Measurements from ENCODE around the gene RLF. TPM values are rescaled to one million over a fixed set of nuclear protein-coding genes. Genes with fewer than 3 reads are reported as not detected.
"Not testable (repeated sequence)": the region's sequence is repeated elsewhere in the genome, so short reads cannot be mapped to it uniquely, and the experiment has no call there.

RLF gene
- total RNA-seq, 6 experiments from 2014 or later = 7.2 to 10.2 (median 8.8) TPM

DNA sequence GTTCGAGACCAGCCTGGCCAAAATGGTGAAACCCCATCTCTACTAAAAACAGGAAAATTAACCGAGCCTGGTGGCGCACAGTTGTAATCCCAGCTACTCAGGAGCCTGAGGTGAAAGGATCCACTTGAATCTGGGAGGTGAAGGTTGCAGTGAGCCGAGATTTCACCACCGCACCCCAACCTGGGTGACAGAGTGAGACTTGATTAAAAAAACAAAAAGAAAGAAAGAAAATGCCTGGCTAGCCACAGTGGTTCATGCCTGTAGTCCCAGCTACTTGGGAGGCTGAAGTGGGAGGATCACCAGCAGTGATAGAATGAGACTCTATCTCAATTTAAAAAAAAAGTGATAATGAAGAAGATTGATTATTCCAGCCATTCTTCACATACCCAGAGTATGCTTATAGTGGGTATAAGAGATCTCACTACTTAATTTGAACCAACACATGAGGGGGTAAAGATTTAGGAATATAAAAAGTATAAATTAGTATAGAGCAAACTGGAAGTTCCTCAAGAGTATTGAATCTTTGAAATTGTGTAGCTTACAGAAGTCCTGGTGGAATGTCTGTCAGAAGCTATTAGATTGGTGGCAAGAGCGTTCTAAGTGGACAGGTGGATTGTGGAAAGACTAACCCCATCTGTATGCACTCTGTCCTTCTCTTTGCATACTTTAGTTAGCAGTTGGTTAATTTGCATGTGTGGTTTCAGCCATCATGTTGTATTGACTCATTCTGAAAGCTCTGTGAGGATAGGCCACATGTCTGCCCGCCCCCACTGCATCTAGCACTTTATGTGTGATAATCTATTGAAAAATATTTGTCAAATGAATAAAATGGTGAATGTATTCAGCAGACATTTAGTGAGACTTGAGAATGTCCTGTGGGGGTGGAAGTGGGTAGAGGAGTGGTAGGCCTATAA, 25.0 kb downstream of the RLF start:
- TF ChIP-seq, protein P1, sequence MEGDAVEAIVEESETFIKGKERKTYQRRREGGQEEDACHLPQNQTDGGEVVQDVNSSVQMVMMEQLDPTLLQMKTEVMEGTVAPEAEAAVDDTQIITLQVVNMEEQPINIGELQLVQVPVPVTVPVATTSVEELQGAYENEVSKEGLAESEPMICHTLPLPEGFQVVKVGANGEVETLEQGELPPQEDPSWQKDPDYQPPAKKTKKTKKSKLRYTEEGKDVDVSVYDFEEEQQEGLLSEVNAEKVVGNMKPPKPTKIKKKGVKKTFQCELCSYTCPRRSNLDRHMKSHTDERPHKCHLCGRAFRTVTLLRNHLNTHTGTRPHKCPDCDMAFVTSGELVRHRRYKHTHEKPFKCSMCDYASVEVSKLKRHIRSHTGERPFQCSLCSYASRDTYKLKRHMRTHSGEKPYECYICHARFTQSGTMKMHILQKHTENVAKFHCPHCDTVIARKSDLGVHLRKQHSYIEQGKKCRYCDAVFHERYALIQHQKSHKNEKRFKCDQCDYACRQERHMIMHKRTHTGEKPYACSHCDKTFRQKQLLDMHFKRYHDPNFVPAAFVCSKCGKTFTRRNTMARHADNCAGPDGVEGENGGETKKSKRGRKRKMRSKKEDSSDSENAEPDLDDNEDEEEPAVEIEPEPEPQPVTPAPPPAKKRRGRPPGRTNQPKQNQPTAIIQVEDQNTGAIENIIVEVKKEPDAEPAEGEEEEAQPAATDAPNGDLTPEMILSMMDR (IDR thresholded peaks at IDR 0.05) = no peak
- Mint-ChIP-seq H3K4me3 (no peak overlapping the region), H3K4me1 (ENCODE audit: low read depth) (peaks cover 50% of the 10 kb centered on the region), H3K27me3 (ENCODE audit: insufficient read depth) (no peaks in the 10 kb centered on the region), H3K9me3 (no peaks in the 10 kb centered on the region), H3K36me3 (ENCODE audit: low read depth) (no peaks in the 10 kb centered on the region; the same call in 1 of the 2 replicates), H3K27ac (peak overlapping the region; percentile 17)
- peak; percentile 42 for DNase-seq

DNA sequence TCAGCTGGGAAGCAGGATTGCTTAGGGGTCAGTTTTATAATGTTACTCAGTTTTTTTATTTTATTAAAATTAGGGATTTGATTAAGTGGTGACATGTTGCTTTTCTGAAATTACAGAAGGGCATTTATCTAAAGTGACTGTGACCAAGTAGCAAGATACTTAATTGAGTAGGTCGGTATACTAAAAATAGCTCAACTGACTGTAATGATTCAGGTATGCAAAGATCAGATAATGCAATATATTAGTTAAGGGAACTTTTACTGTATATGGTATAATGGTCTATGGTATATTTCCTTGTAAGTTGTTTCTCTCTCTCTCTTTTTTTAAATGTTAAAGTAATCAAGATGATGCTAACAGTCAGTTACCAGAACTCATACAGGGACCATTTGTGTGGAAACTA, 26.2 kb downstream of the RLF start:
- TF ChIP-seq, protein P1 (IDR thresholded peaks at IDR 0.05) = no peak
- H3K36me3 Mint-ChIP-seq (ENCODE audit: low read depth) = no peaks in the 10 kb centered on the region; the same call in 1 of the 2 replicates
- H3K27ac Mint-ChIP-seq = peak overlapping the region; percentile 56
- H3K27me3 Mint-ChIP-seq (ENCODE audit: insufficient read depth) = no peaks in the 10 kb centered on the region
- peaks cover 47% of the 10 kb centered on the region for H3K4me1 Mint-ChIP-seq (ENCODE audit: low read depth)
- no peak overlapping the region for H3K4me3 Mint-ChIP-seq
- H3K9me3 Mint-ChIP-seq = no peaks in the 10 kb centered on the region
- peak; percentile 28 for DNase-seq

DNA sequence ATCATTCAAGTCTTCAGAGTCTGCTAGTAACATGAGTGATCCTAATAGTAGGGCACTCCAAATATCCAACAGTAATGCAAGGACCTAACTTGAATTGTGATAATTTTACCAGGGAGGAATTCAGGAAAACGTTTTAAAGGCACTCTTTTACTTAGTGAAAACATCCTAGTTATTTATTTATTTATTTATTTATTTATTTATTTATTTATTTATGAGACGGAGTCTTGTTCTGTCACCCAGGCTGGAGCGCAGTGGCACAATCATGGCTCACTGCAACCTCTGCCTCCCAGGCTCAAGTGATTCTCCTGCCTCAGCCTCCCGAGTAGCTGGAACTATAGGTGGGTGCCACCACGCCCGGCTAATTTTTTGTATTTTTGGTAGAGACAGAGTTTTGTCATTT, 33.5 kb downstream of the RLF start:
- not testable (repeated sequence) for H3K27ac Mint-ChIP-seq; H3K9me3 Mint-ChIP-seq; H3K4me3 Mint-ChIP-seq; H3K27me3 Mint-ChIP-seq (ENCODE audit: insufficient read depth); H3K36me3 Mint-ChIP-seq (ENCODE audit: low read depth); DNase-seq; H3K4me1 Mint-ChIP-seq (ENCODE audit: low read depth)

DNA sequence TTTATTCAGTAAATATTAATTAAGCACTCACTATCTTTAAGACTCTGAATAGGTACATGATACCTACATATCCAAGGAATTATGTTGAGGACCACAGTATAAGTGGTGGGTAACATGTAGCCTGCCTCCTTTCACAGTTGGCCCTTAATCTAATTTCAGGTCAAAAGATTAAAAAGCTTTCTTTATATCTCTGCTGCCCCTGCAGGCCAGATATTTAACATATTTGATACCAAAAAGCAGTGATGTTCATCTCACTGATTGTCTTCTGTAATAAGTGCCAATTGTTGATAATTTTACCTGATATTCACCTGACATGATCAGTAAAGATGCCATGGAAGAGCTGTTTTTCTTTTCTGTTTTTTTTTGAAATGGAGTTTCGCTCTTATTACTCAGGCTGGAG, 36.5 kb downstream of the RLF start:
- H3K36me3 Mint-ChIP-seq (ENCODE audit: low read depth) = peaks cover 8% of the 10 kb centered on the region; the same call in 1 of the 2 replicates

DNA sequence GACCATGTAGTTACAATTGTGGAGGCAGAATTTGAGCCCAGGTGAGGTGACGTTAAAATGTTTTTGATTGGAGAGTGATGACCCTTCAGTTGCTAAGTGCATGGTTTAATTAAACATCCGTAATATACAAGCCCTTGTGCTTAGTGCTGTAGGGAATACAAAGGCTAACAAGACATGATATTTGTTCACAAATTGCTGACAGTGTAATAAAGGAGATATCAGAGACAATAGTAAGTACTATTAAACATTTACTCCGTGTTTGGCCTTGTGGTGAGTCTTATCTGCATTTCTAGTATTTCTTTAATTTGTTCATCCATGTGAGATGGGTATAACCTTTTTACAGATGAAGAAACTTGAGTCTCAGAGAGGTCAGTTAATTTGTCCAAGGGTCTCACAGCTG, 37.9 kb downstream of the RLF start:
- H3K27ac Mint-ChIP-seq = no peak overlapping the region
- no peaks in the 10 kb centered on the region for H3K9me3 Mint-ChIP-seq
- no peak overlapping the region for H3K4me3 Mint-ChIP-seq
- H3K4me1 Mint-ChIP-seq (ENCODE audit: low read depth) = peaks cover 11% of the 10 kb centered on the region
- no peak for DNase-seq
- peaks cover 13% of the 10 kb centered on the region for H3K36me3 Mint-ChIP-seq (ENCODE audit: low read depth)
- TF ChIP-seq, protein P1 (IDR thresholded peaks at IDR 0.05) = no peak
- no peaks in the 10 kb centered on the region for H3K27me3 Mint-ChIP-seq (ENCODE audit: insufficient read depth)

More for the DNA sequence above, 36.5 kb downstream of the RLF start:
- peaks cover 11% of the 10 kb centered on the region for H3K4me1 Mint-ChIP-seq (ENCODE audit: low read depth)
- TF ChIP-seq, protein P1 (IDR thresholded peaks at IDR 0.05) = peak; percentile 48
- no peaks in the 10 kb centered on the region for H3K9me3 Mint-ChIP-seq
- no peak for DNase-seq
- no peaks in the 10 kb centered on the region for H3K27me3 Mint-ChIP-seq (ENCODE audit: insufficient read depth)
- no peak overlapping the region for H3K27ac Mint-ChIP-seq
- H3K4me3 Mint-ChIP-seq = no peak overlapping the region

DNA sequence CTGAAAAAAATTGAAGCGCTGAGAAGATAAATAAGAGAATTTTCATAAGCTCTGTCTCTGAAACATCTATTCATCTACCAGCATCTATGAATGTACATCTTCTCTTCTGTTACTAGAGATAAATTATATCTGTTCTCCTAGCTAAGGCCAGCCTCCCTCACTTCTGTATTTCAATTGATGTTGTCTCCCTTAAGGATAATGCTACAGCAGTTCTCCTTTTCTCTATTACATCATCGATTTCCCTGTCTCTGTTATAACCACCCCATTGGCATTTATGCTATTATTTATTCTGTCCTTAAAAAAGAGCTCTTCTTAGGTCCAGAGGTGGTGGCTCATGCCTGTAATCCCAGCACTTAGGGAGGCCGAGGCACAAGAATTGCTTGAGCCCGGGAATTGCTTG, 43.7 kb downstream of the RLF start:
- Mint-ChIP-seq H3K36me3 (ENCODE audit: low read depth) (peaks cover 18% of the 10 kb centered on the region), H3K4me3 (no peak overlapping the region), H3K27me3 (ENCODE audit: insufficient read depth) (peaks cover 2% of the 10 kb centered on the region; the same call in 1 of the 2 replicates), H3K4me1 (ENCODE audit: low read depth) (peaks cover 4% of the 10 kb centered on the region; the same call in 1 of the 2 replicates), H3K9me3 (no peaks in the 10 kb centered on the region), H3K27ac (no peak overlapping the region)
- TF ChIP-seq, protein P1 (IDR thresholded peaks at IDR 0.05) = no peak
- DNase-seq = no peak
